Uterus (tissue), 2 donors: ENCODE measurements around the gene PPFIBP1.

Experiments
- POLR2A ChIP-seq, 2 donors: fragments of 450-650 bp; IDR thresholded peaks; one replicate each; pipeline ENCODE4 v1.6.1; 2016; ENCODE audit warnings: antibody characterized with exemption in 2 of 2, mild to moderate bottlenecking in 1 of 2, moderate library complexity in 1 of 2
- TF ChIP-seq, protein P1 (sequence below), 4 experiments: fragments of 200-600 bp in 2 of 4; fragments of 450-650 bp in 2 of 4; sonication (generic) in 2 of 4; IDR thresholded peaks; one replicate each; pipeline ENCODE4 v1.5.1; 2016 to 2019; ENCODE audit warnings: antibody characterized with exemption in 4 of 4, mild to moderate bottlenecking in 2 of 4, moderate library complexity in 1 of 4

- no peak for TF ChIP-seq POLR2A (IDR thresholded peaks at IDR 0.05)
- TF ChIP-seq, protein P1, sequence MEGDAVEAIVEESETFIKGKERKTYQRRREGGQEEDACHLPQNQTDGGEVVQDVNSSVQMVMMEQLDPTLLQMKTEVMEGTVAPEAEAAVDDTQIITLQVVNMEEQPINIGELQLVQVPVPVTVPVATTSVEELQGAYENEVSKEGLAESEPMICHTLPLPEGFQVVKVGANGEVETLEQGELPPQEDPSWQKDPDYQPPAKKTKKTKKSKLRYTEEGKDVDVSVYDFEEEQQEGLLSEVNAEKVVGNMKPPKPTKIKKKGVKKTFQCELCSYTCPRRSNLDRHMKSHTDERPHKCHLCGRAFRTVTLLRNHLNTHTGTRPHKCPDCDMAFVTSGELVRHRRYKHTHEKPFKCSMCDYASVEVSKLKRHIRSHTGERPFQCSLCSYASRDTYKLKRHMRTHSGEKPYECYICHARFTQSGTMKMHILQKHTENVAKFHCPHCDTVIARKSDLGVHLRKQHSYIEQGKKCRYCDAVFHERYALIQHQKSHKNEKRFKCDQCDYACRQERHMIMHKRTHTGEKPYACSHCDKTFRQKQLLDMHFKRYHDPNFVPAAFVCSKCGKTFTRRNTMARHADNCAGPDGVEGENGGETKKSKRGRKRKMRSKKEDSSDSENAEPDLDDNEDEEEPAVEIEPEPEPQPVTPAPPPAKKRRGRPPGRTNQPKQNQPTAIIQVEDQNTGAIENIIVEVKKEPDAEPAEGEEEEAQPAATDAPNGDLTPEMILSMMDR (IDR thresholded peaks at IDR 0.05): no peak
Observed at GRCh38 chr12:27696293-27696652, 172.3 kb downstream of the PPFIBP1 start, which contains the start of gene REP15.
